HepG2 (cell line): ENCODE data around the gene DLX6. TPM values are rescaled to one million over a fixed set of nuclear protein-coding genes. Genes with fewer than 3 reads are reported as not detected.
A peak's percentile ranks its signal among the peaks of the same experiment; 100 is the strongest.

Experiments
- ATF4 ChIP-seq, 2 experiments: fragments of 450-650 bp in 1 of 2; sonication (generic) in 1 of 2; formaldehyde crosslinking; IDR thresholded peaks; 2 replicates each; pipeline versions ENCODE4 v1.5.0 to v1.8.0; 2020 to 2022; ENCODE audit warnings: mild to moderate bottlenecking in 1 of 2, missing genetic modification reagents in 1 of 2
- DZIP1 ChIP-seq: sonication (generic); formaldehyde crosslinking; IDR thresholded peaks from 2 replicates; pipeline ENCODE4 v1.5.0; 2020; ENCODE audit warnings: mild to moderate bottlenecking, missing genetic modification reagents
- EEA1 ChIP-seq: sonication (generic); formaldehyde crosslinking; IDR thresholded peaks from 2 replicates; pipeline ENCODE4 v1.5.1; 2020; ENCODE audit warnings: mild to moderate bottlenecking, missing genetic modification reagents, borderline replicate concordance
- ELF1 ChIP-seq: sonication (generic); formaldehyde crosslinking; IDR thresholded peaks from 2 replicates; pipeline ENCODE4 v1.4.0; 2020; ENCODE audit warnings: missing genetic modification reagents
- FOXK1 ChIP-seq: sonication (generic); formaldehyde crosslinking; IDR thresholded peaks from 2 replicates; pipeline ENCODE4 v1.4.0; 2020; ENCODE audit warnings: low read depth, missing genetic modification reagents, borderline replicate concordance
- HNF4A ChIP-seq: sonication (generic); formaldehyde crosslinking; IDR thresholded peaks from 2 replicates; pipeline ENCODE4 v1.4.0; 2020; ENCODE audit warnings: missing genetic modification reagents
- MYPOP ChIP-seq: sonication (generic); formaldehyde crosslinking; IDR thresholded peaks from 2 replicates; pipeline ENCODE4 v1.8.1; 2023; ENCODE audit warnings: mild to moderate bottlenecking, moderate library complexity, missing genetic modification reagents
- NONO ChIP-seq, 2 experiments: fragments of 450-650 bp in 1 of 2; sonication (generic) in 1 of 2; formaldehyde crosslinking in 1 of 2; IDR thresholded peaks in 1 of 2; conservative IDR thresholded peaks in 1 of 2; 2 replicates each; pipeline versions ENCODE4 v1.6.1 to v1.8.0; 2017 to 2022; ENCODE audit warnings: mild to moderate bottlenecking in 1 of 2, missing genetic modification reagents in 1 of 2, moderate library complexity in 1 of 2
- RBM39 ChIP-seq: fragments of 200-400 bp; formaldehyde crosslinking; IDR thresholded peaks from one replicate; pipeline ENCODE4 v1.6.1; 2018; ENCODE audit warnings: antibody characterized with exemption, mild to moderate bottlenecking, low read depth, low read length; ENCODE audit not compliant: poor library complexity, severe bottlenecking
- RELA ChIP-seq: sonication (generic); formaldehyde crosslinking; IDR thresholded peaks from 2 replicates; pipeline ENCODE4 v1.4.0; 2020; ENCODE audit warnings: missing genetic modification reagents
- TBP ChIP-seq: sonication (generic); formaldehyde crosslinking; IDR thresholded peaks from 2 replicates; pipeline ENCODE4 v1.5.0; 2020; ENCODE audit warnings: missing genetic modification reagents
- TFDP1 ChIP-seq: IDR thresholded peaks from 2 replicates; pipeline ENCODE4 v1.6.1; 2016; ENCODE audit warnings: missing compliant biosample characterization, missing genetic modification reagents, borderline replicate concordance
- THAP7 ChIP-seq: sonication (generic); formaldehyde crosslinking; IDR thresholded peaks from 2 replicates; pipeline ENCODE4 v1.8.1; 2023; ENCODE audit warnings: mild to moderate bottlenecking, missing genetic modification reagents
- ZNF563 ChIP-seq: sonication (generic); formaldehyde crosslinking; IDR thresholded peaks from 2 replicates; pipeline ENCODE4 v1.8.0; 2022; ENCODE audit warnings: mild to moderate bottlenecking, moderate library complexity, missing genetic modification reagents
- ZNF652 ChIP-seq: IDR thresholded peaks from 2 replicates; pipeline ENCODE4 v1.6.1; 2016; ENCODE audit warnings: low read depth, borderline replicate concordance
- ZNF782 ChIP-seq: sonication (generic); formaldehyde crosslinking; IDR thresholded peaks from 2 replicates; pipeline ENCODE4 v1.4.0; 2020; ENCODE audit warnings: missing genetic modification reagents, mild to moderate bottlenecking, borderline replicate concordance
- polyA plus RNA-seq, 8 experiments: library from polyadenylated mRNA; depleted of rRNA in 3 of 8; stranded (reverse) in 7 of 8; unstranded in 1 of 8; fragments of >200 nt; fragmentation: Illumina TruSeq in 4 of 8; extraction: Trizol in 4 of 8; gene quantifications; 2 replicates each; pipeline versions ENCODE4 v1.2.1 to v1.2.3, GENCODE V29; 2011 to 2016; ENCODE audit warnings: low read depth in 4 of 8, missing spikeins in 1 of 8, mixed read lengths in 1 of 8; ENCODE audit not compliant: insufficient read depth in 1 of 8
- total RNA-seq, 5 experiments: library from RNA; depleted of rRNA; stranded (reverse); fragments of >200 nt; fragmentation: Illumina TruSeq; extraction: Trizol; gene quantifications; 2 replicates each; pipeline ENCODE4 v1.2.3, GENCODE V29; 2016; ENCODE audit warnings: low read depth in 1 of 5
- TF ChIP-seq, protein P1 (sequence below): sonication (generic); formaldehyde crosslinking; IDR thresholded peaks from 2 replicates; pipeline ENCODE4 v1.4.0; 2020; ENCODE audit warnings: mild to moderate bottlenecking, low read depth, missing genetic modification reagents

DLX6 gene
- total and polyA plus RNA-seq, 2 of the 13 experiments (the other 11 are each of a cell fraction or from before 2014, with no cell fraction given): 3.5 to 5.5 TPM

GRCh38 chr7:97006816-97007582 lies 1.6 kb downstream of the DLX6 start (continued):
- TF ChIP-seq ZNF782 (CRISPR knock-in tag) (0 out of 2 replicates have a peak, but pooled peaks have one; percentile 31), ZNF652 (no peak), TFDP1 (CRISPR knock-in tag) (peak; percentile 36; the same call in 1 of the 2 replicates), THAP7 (CRISPR knock-in tag) (0 out of 2 replicates have a peak, but pooled peaks have one; percentile 12), FOXK1 (CRISPR knock-in tag) (no peak), EEA1 (CRISPR knock-in tag) (no peak), MYPOP (CRISPR knock-in tag) (peak; percentile 62; the same call in 1 of the 2 replicates), ELF1 (0 out of 2 replicates have a peak, but pooled peaks have one; percentile 3), TBP (CRISPR knock-in tag) (no peak), RBM39 (peak; percentile 16), HNF4A (CRISPR knock-in tag) (no peak), ZNF563 (CRISPR knock-in tag) (peak; percentile 56; the same call in 1 of the 2 replicates), DZIP1 (CRISPR knock-in tag) (no peak), ATF4 (CRISPR knock-in tag; IDR thresholded peaks at IDR 0.05) (no peak), NONO (IDR thresholded peaks at IDR 0.05) (no peak), NONO (CRISPR knock-in tag; conservative IDR thresholded peaks at IDR 0.05) (peak; percentile 43; the same call in 1 of the 2 replicates), RELA (no peak)
- TF ChIP-seq, protein P1, sequence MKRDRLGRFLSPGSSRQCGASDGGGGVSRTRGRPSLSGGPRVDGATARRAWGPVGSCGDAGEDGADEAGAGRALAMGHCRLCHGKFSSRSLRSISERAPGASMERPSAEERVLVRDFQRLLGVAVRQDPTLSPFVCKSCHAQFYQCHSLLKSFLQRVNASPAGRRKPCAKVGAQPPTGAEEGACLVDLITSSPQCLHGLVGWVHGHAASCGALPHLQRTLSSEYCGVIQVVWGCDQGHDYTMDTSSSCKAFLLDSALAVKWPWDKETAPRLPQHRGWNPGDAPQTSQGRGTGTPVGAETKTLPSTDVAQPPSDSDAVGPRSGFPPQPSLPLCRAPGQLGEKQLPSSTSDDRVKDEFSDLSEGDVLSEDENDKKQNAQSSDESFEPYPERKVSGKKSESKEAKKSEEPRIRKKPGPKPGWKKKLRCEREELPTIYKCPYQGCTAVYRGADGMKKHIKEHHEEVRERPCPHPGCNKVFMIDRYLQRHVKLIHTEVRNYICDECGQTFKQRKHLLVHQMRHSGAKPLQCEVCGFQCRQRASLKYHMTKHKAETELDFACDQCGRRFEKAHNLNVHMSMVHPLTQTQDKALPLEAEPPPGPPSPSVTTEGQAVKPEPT (CRISPR knock-in tag): 0 out of 2 replicates have a peak, but pooled peaks have one; percentile 5
